HepG2 (cell line): ENCODE measurements around the gene PIGR. TPM values are rescaled to one million over a fixed set of nuclear protein-coding genes. Genes with fewer than 3 reads are reported as not detected.

Source experiments
- ATAC-seq: fragments of 200-7000 bp; cut with Tn5 transposase; 3 replicates; pipeline ENCODE4 v1.9.1; 2020; ENCODE audit warnings: mild to moderate bottlenecking, moderate library complexity
- BruUV-seq: library from RNA; stranded (reverse); fragments of 400-500 nt; replicated peaks from 2 replicates; lab custom pipeline; 2021; lab: Mats Ljungman, UMichigan
- CTCF ChIA-PET: fragments of 300-600 bp; formaldehyde crosslinking; extraction: SDS; loops from one replicate; lab custom pipeline; 2021; ENCODE audit warnings: low total read pairs, inconsistent platforms, low intra/inter-chr PET ratio; lab: Yijun Ruan, JAX
- POLR2A ChIA-PET: fragments of 350-600 bp; sonication (Branson Sonifier 250); formaldehyde crosslinking; loops from one replicate; lab custom pipeline; 2020; ENCODE audit warnings: antibody characterized with exemption, inconsistent platforms; lab: Yijun Ruan, JAX
- DNase-seq: peaks from one replicate; pipeline ENCODE4 v3.0.0-alpha.2; 2015; ENCODE audit warnings: low spot score
- FAIRE-seq: peaks from 3 replicates; lab custom pipeline; 2011; peaks lifted over from hg19 to GRCh38; lab: Jason Lieb, UNC
- H2AFZ ChIP-seq: one replicate; pipeline ENCODE4 v1.6.1; 2011; ENCODE audit warnings: low read length, inconsistent platforms
- H3K27ac ChIP-seq: fragments of 300-600 bp; 3 replicates; pipeline ENCODE4 v1.8.0; 2011; ENCODE audit warnings: mixed run types, mild to moderate bottlenecking, mixed read lengths, low read length, inconsistent platforms; ENCODE audit not compliant: insufficient read depth; ENCODE audit errors: extremely low read length
- H3K27me3 ChIP-seq, 2 experiments: fragments of 200-600 bp in 1 of 2; 2 replicates in 1 of 2; 3 replicates in 1 of 2; pipeline versions ENCODE4 v1.6.0 to v1.8.0; 2011; ENCODE audit warnings: low read length in 2 of 2, mild to moderate bottlenecking in 2 of 2, moderate library complexity in 2 of 2, inconsistent platforms in 1 of 2; ENCODE audit not compliant: insufficient read depth in 2 of 2, control insufficient read depth in 1 of 2
- H3K36me3 ChIP-seq, 2 experiments: fragments of 200-600 bp in 1 of 2; replicated peaks in 1 of 2; 2 replicates in 1 of 2; 3 replicates in 1 of 2; pipeline versions ENCODE4 v1.5.1 to v1.8.0; 2011; ENCODE audit warnings: low read length in 2 of 2, inconsistent platforms in 1 of 2; ENCODE audit not compliant: insufficient read depth in 2 of 2, control insufficient read depth in 1 of 2
- H3K4me1 ChIP-seq: 2 replicates; pipeline ENCODE4 v1.5.1; 2012; ENCODE audit warnings: low read length, inconsistent platforms; ENCODE audit not compliant: insufficient read depth
- H3K4me2 ChIP-seq: 2 replicates; pipeline ENCODE4 v1.6.0; 2011; ENCODE audit warnings: low read depth, low read length, inconsistent platforms
- H3K4me3 ChIP-seq, 3 experiments: fragments of 200-600 bp in 1 of 3; sonication (generic), shearing (Covaris generic) in 1 of 3; replicated peaks in 1 of 3; 2 replicates each; pipeline ENCODE4 v1.5.1; 2011 to 2016; ENCODE audit warnings: low read length in 3 of 3, inconsistent platforms in 2 of 3, low read depth in 2 of 3, mild to moderate bottlenecking in 2 of 3, control low read depth in 1 of 3, mixed read lengths in 1 of 3; ENCODE audit not compliant: insufficient read depth in 1 of 3
- H3K79me2 ChIP-seq: one replicate; pipeline ENCODE4 v1.6.1; 2011; ENCODE audit warnings: low read length, inconsistent platforms; ENCODE audit not compliant: insufficient read depth
- H3K9ac ChIP-seq: 2 replicates; pipeline ENCODE4 v1.6.0; 2011; ENCODE audit warnings: mild to moderate bottlenecking, low read depth, low read length, inconsistent platforms; ENCODE audit not compliant: insufficient read depth
- H3K9me3 ChIP-seq: 2 replicates; pipeline ENCODE4 v1.5.1; 2012; ENCODE audit warnings: mild to moderate bottlenecking, low read length
- H4K20me1 ChIP-seq: 2 replicates; pipeline ENCODE4 v1.6.0; 2011; ENCODE audit warnings: inconsistent platforms, mild to moderate bottlenecking, low read length, moderate library complexity; ENCODE audit not compliant: insufficient read depth
- CREB1 ChIP-seq, 2 experiments: fragments of 450-650 bp in 1 of 2; IDR thresholded peaks; 2 replicates each; pipeline ENCODE4 v1.6.1; 2016 to 2017; ENCODE audit warnings: control low read depth in 1 of 2, mild to moderate bottlenecking in 1 of 2, missing compliant biosample characterization in 1 of 2, missing genetic modification characterization in 1 of 2
- FOXO1 ChIP-seq: sonication (generic); formaldehyde crosslinking; IDR thresholded peaks from 2 replicates; pipeline ENCODE4 v1.4.0; 2020; ENCODE audit warnings: missing genetic modification reagents
- MED1 ChIP-seq: sonication (generic); formaldehyde crosslinking; IDR thresholded peaks from 2 replicates; pipeline ENCODE4 v1.4.0; 2020; ENCODE audit warnings: missing genetic modification reagents
- NFE2 ChIP-seq: sonication (generic); formaldehyde crosslinking; IDR thresholded peaks from 2 replicates; pipeline ENCODE4 v1.4.0; 2020; ENCODE audit warnings: missing genetic modification reagents
- RBAK ChIP-seq: sonication (generic); formaldehyde crosslinking; IDR thresholded peaks from 2 replicates; pipeline ENCODE4 v1.5.1; 2020; ENCODE audit warnings: mild to moderate bottlenecking, missing genetic modification reagents
- ZNF205 ChIP-seq: IDR thresholded peaks from 2 replicates; pipeline ENCODE4 v1.6.1; 2018; ENCODE audit warnings: missing biosample characterization, missing genetic modification reagents
- ZNF446 ChIP-seq: sonication (generic); formaldehyde crosslinking; IDR thresholded peaks from 2 replicates; pipeline ENCODE4 v1.5.0; 2020; ENCODE audit warnings: mild to moderate bottlenecking, missing genetic modification reagents
- whole genome bisulfite sequencing: methylation state at CpG from one replicate; pipeline ENCODE4 v1.1.6; 2017; ENCODE audit warnings: low lambda C conversion rate; 5-methylcytosine and 5-hydroxymethylcytosine counted together
- in situ Hi-C: cut with HindIII; loops from 2 replicates; pipeline ENCODE4 v1.10.0; 2017; ENCODE audit warnings: low pct_unique_long_range_greater_than_20kb; ENCODE audit not compliant: extremely low pct_ligation_motif_present
- intact Hi-C: fragments of 100-400 bp; cut with micrococcal nuclease; formaldehyde crosslinking; loops from one replicate; pipeline ENCODE4 v1.10.0; 2022; ENCODE audit not compliant: unreplicated experiment
- polyA plus RNA-seq, 8 experiments: library from polyadenylated mRNA; depleted of rRNA in 3 of 8; stranded (reverse) in 7 of 8; unstranded in 1 of 8; fragments of >200 nt; fragmentation: Illumina TruSeq in 4 of 8; extraction: Trizol in 4 of 8; gene quantifications; 2 replicates each; pipeline versions ENCODE4 v1.2.1 to v1.2.3, GENCODE V29; 2011 to 2016; ENCODE audit warnings: low read depth in 4 of 8, missing spikeins in 1 of 8, mixed read lengths in 1 of 8; ENCODE audit not compliant: insufficient read depth in 1 of 8
- total RNA-seq, 5 experiments: library from RNA; depleted of rRNA; stranded (reverse); fragments of >200 nt; fragmentation: Illumina TruSeq; extraction: Trizol; gene quantifications; 2 replicates each; pipeline ENCODE4 v1.2.3, GENCODE V29; 2016; ENCODE audit warnings: low read depth in 1 of 5
- TF ChIP-seq, protein P1 (sequence below): sonication (generic); formaldehyde crosslinking; IDR thresholded peaks from 2 replicates; pipeline ENCODE4 v1.8.1; 2023; ENCODE audit warnings: mild to moderate bottlenecking, moderate library complexity, missing genetic modification reagents

PIGR gene
- total and polyA plus RNA-seq, 2 of the 13 experiments (the other 11 are each of a cell fraction or from before 2014, with no cell fraction given): not detected

GRCh38 chr1:206916000-206916709, 30.1 kb downstream of the PIGR start (continued):
- TF ChIP-seq, protein P1, sequence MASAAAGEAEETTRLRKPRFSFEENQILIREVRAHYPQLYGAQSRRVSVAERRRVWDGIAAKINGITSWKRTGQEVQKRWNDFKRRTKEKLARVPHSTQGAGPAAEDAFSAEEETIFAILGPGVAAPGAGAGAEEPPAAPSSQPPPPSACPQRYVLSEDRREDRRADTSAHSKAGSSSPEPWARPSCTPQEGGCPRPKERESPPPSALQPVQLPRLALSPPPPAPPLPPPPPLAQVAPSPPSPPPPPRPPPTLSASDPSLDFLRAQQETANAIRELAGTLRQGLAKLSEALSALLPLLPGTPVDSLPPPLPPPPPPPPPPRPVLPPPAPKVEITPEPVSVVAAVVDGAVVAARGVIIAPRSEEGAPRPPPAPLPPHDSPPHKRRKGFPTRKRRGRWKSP (CRISPR knock-in tag): no peak

DNA sequence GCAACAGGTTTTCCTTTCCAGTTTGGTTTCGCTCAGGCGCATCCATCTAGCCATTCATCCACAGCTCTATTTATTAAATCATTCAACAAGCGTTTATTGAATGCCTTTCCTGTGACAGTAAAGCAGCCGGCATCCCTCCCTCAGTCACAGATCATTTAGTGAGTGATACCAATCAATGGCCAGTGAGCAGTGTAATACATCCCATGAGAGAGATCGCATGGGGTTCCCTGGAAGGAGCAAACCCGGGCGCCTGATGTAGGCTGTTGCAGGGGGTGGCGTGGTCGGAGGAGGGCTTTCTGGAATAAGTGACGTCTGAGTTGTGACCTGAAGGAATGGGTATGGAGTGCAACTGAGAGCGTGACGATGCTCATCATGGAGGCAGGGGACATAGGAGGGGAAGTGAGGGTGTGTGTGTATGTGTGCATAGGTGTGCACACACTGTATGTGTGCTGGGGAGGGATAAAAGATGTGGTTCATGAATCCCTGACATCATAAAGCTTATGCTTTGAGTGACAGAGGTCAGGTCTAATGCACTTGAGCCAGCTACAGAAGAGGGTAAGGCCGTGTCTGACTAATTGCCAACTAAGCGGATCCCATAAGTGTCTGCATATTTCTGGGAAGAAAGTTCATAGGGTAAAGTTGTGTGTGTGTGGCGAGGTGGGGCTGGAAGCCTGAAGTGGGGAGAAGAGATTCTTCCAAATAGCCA, 31.1 kb downstream of the PIGR start:
- intact Hi-C loops (no loop called here), in situ Hi-C loops (loop anchor here (25.0 kb wide), 1 partner anchor 278 kb away; the partner anchor contains the start of gene DYRK3)
- ATAC-seq: no peak
- no peak overlapping the region for H3K27ac ChIP-seq
- no peak overlapping the region for H3K4me2 ChIP-seq
- no peaks in the 10 kb centered on the region for H3K36me3 ChIP-seq
- ChIA-PET CTCF (no interaction called here), POLR2A (no interaction called here)
- 34% methylated on average over 15 of the region's 15 CpGs for WGBS
- H4K20me1 ChIP-seq: no peaks in the 10 kb centered on the region
- H3K9me3 ChIP-seq: no peaks in the 10 kb centered on the region
- TF ChIP-seq MED1 (CRISPR knock-in tag) (no peak), CREB1 (IDR thresholded peaks at IDR 0.05) (peak; percentile 21; the same call in 1 of the 2 replicates), CREB1 (CRISPR knock-in tag; IDR thresholded peaks at IDR 0.05) (no peak), NFE2 (CRISPR knock-in tag) (no peak), RBAK (no peak), ZNF446 (CRISPR knock-in tag) (no peak), ZNF205 (no peak), FOXO1 (CRISPR knock-in tag) (no peak)
- peaks cover 3 to 29% of the 10 kb centered on the region in 2 experiments for H3K27me3 ChIP-seq
- no peaks in the 10 kb centered on the region for H3K79me2 ChIP-seq
- no peak for FAIRE-seq
- H2AFZ ChIP-seq: no peak overlapping the region
- H3K4me1 ChIP-seq: no peaks in the 10 kb centered on the region
- H3K9ac ChIP-seq: no peak overlapping the region
- BruUV-seq: no TSS peak
- H3K4me3 ChIP-seq: no peak overlapping the region
- DNase-seq: no peak
